A172 (cell line): ENCODE data around the gene UAP1L1. TPM values are rescaled to one million over a fixed set of nuclear protein-coding genes. Genes with fewer than 3 reads are reported as not detected.

Source experiments
- total RNA-seq: library from RNA; depleted of rRNA; stranded (reverse); fragments of >200 nt; shearing (Covaris generic); gene quantifications from 2 replicates; pipeline ENCODE4 v1.2.3, GENCODE V29; 2014; rRNA removed

UAP1L1 gene
- total RNA-seq, 1 experiment from 2014 or later, result 94.6 TPM

Other genes starting within 250 kb of the UAP1L1 start
- gene AJM1, start 235.0 kb upstream of the UAP1L1 start, total RNA-seq, result 1.8 and 2.1 TPM in 2 replicates
- gene PHPT1, start 228.1 kb upstream of the UAP1L1 start, total RNA-seq, result 119 and 151 TPM in 2 replicates
- gene MAMDC4, start 225.2 kb upstream of the UAP1L1 start, total RNA-seq, result 7.3 and 8.0 TPM in 2 replicates
- 882 and 886 TPM in 2 replicates for gene EDF1, start 211.2 kb upstream of the UAP1L1 start, total RNA-seq
- gene TRAF2, start 191.0 kb upstream of the UAP1L1 start, total RNA-seq, result 20.9 and 28.4 TPM in 2 replicates
- 379 and 400 TPM in 2 replicates for gene FBXW5, start 132.8 kb upstream of the UAP1L1 start, total RNA-seq
- gene C8G, start 132.3 kb upstream of the UAP1L1 start, total RNA-seq, result not detected in 2 replicates
- 0.07 and 2.2 TPM in 2 replicates for gene LCN12, start 125.2 kb upstream of the UAP1L1 start, total RNA-seq
- 1.6 TPM in 1 of 2 replicates, not detected in the other for gene PTGDS, start 100.0 kb upstream of the UAP1L1 start, total RNA-seq
- 0.26 TPM in 1 of 2 replicates, not detected in the other for gene LCNL1, start 94.5 kb upstream of the UAP1L1 start, total RNA-seq
- 104 and 109 TPM in 2 replicates for gene PAXX, start 85.1 kb upstream of the UAP1L1 start, total RNA-seq
- gene CLIC3, start 80.9 kb upstream of the UAP1L1 start, total RNA-seq, result 126 and 133 TPM in 2 replicates
- gene ABCA2, start 49.3 kb upstream of the UAP1L1 start, total RNA-seq, result 32.3 and 33.5 TPM in 2 replicates
- 0.07 TPM in 1 of 2 replicates, not detected in the other for gene FUT7, start 45.4 kb upstream of the UAP1L1 start, total RNA-seq
- gene NPDC1, start 31.3 kb upstream of the UAP1L1 start, total RNA-seq, result 47.4 and 49.6 TPM in 2 replicates
- not detected in 2 replicates for gene ENTPD2, start 23.5 kb upstream of the UAP1L1 start, total RNA-seq
- gene SAPCD2, start 7.0 kb upstream of the UAP1L1 start, total RNA-seq, result 76.4 and 92.3 TPM in 2 replicates
- 196 and 197 TPM in 2 replicates for gene MAN1B1, start 9.5 kb downstream of the UAP1L1 start, total RNA-seq
- 251 and 263 TPM in 2 replicates for gene DPP7, start 37.2 kb downstream of the UAP1L1 start, total RNA-seq
- not detected in 2 replicates for gene GRIN1, start 61.6 kb downstream of the UAP1L1 start, total RNA-seq
- gene LRRC26, start 92.5 kb downstream of the UAP1L1 start, total RNA-seq, result not detected in 2 replicates
- not detected in 2 replicates for gene TMEM210, start 94.5 kb downstream of the UAP1L1 start, total RNA-seq
- 23.1 and 29.2 TPM in 2 replicates for gene ANAPC2, start 111.0 kb downstream of the UAP1L1 start, total RNA-seq
- gene SSNA1, start 111.2 kb downstream of the UAP1L1 start, total RNA-seq, result 257 and 270 TPM in 2 replicates
- 26.9 and 34.5 TPM in 2 replicates for gene TPRN, start 123.2 kb downstream of the UAP1L1 start, total RNA-seq
- gene TMEM203, start 128.1 kb downstream of the UAP1L1 start, total RNA-seq, result 115 and 120 TPM in 2 replicates
- gene NDOR1, start 128.2 kb downstream of the UAP1L1 start, total RNA-seq, result 23.8 and 25.5 TPM in 2 replicates
- 0.09 and 0.17 TPM in 2 replicates for gene RNF208, start 144.7 kb downstream of the UAP1L1 start, total RNA-seq
- 5.1 and 5.4 TPM in 2 replicates for gene CYSRT1, start 147.7 kb downstream of the UAP1L1 start, total RNA-seq
- 0.86 and 1.1 TPM in 2 replicates for gene RNF224, start 150.0 kb downstream of the UAP1L1 start, total RNA-seq
- gene SLC34A3, start 153.4 kb downstream of the UAP1L1 start, total RNA-seq, result 1.1 and 1.6 TPM in 2 replicates
- gene TUBB4B, start 163.8 kb downstream of the UAP1L1 start, total RNA-seq, result 599 and 717 TPM in 2 replicates
- not detected in 2 replicates for gene STPG3, start 173.8 kb downstream of the UAP1L1 start, total RNA-seq
- gene NELFB, start 177.8 kb downstream of the UAP1L1 start, total RNA-seq, result 104 and 116 TPM in 2 replicates
- gene TOR4A, start 200.2 kb downstream of the UAP1L1 start, total RNA-seq, result 79.6 and 94.5 TPM in 2 replicates
- 0.40 and 0.43 TPM in 2 replicates for gene NRARP, start 224.8 kb downstream of the UAP1L1 start, total RNA-seq